ENCODE measurements around the gene ROPN1B. TPM values are rescaled to one million over a fixed set of nuclear protein-coding genes. Genes with fewer than 3 reads are reported as not detected.
"Not testable (repeated sequence)": the region's sequence is repeated elsewhere in the genome, so short reads cannot be mapped to it uniquely, and the experiment has no call there.

The ROPN1B gene
- total RNA-seq, 6 donors from 2014 or later, result 0.76 to 6.3 (median 2.0) TPM; not detected in 2

- DNase-seq, result peak in 1 of 2 donors; percentile 59
- ATAC-seq (ENCODE audit: low FRiP score in 2 of 2); H3K36me3 ChIP-seq; H3K4me3 ChIP-seq; H3K27me3 ChIP-seq; H3K4me1 ChIP-seq; H3K9me3 ChIP-seq; H3K27ac ChIP-seq: not testable (repeated sequence)
- peak in 5 of 6 experiments; percentile 51 to 71 (median 57) for TF ChIP-seq CTCF (IDR thresholded peaks at IDR 0.05)
- 28 to 39% methylated on average over 21 to 22 of the region's 22 CpGs for WGBS, 2 donors
Measured at GRCh38 chr3:125928771-125929545, 40.0 kb upstream of the ROPN1B start.

GRCh38 chr3:125929765-125930164 lies 39.2 kb upstream of the ROPN1B start:
- not testable (repeated sequence) for ATAC-seq (ENCODE audit: low FRiP score in 2 of 2); H3K36me3 ChIP-seq; H3K27me3 ChIP-seq; DNase-seq; H3K4me1 ChIP-seq; H3K4me3 ChIP-seq; H3K9me3 ChIP-seq; H3K27ac ChIP-seq
- WGBS, 2 donors, result 38 to 59% methylated on average over 5 of the region's 5 CpGs

- 72 to 84% methylated on average over 4 to 14 of the region's 14 CpGs for WGBS, 2 donors
- not testable (repeated sequence) for H3K36me3 ChIP-seq; H3K4me1 ChIP-seq; H3K9me3 ChIP-seq; H3K27me3 ChIP-seq; ATAC-seq (ENCODE audit: low FRiP score in 2 of 2); DNase-seq; H3K4me3 ChIP-seq; H3K27ac ChIP-seq
Measured at GRCh38 chr3:125931355-125931880, 37.6 kb upstream of the ROPN1B start.

GRCh38 chr3:125933397-125934173 lies 35.4 kb upstream of the ROPN1B start:
- WGBS, 2 donors, result 86 to 92% methylated on average over 2 to 12 of the region's 17 CpGs
- H3K27me3 ChIP-seq; H3K4me1 ChIP-seq; H3K36me3 ChIP-seq; ATAC-seq (ENCODE audit: low FRiP score in 2 of 2); H3K27ac ChIP-seq; H3K4me3 ChIP-seq; H3K9me3 ChIP-seq: not testable (repeated sequence)
- peak in 1 of 2 donors; percentile 63 for DNase-seq

- not testable (repeated sequence) for H3K27me3 ChIP-seq, DNase-seq, H3K4me3 ChIP-seq, H3K27ac ChIP-seq, H3K4me1 ChIP-seq, H3K9me3 ChIP-seq, H3K36me3 ChIP-seq
- WGBS, 2 donors, result 71 to 72% methylated on average over 10 of the region's 10 CpGs
- ATAC-seq (ENCODE audit: low FRiP score in 2 of 2), result peak in 1 of 2 donors; percentile 10
Measured at GRCh38 chr3:125935252-125935874, 33.6 kb upstream of the ROPN1B start.

- peak; percentile 51 to 87 for ATAC-seq (ENCODE audit: low FRiP score in 2 of 2)
- DNase-seq, H3K4me1 ChIP-seq, H3K4me3 ChIP-seq, H3K36me3 ChIP-seq, H3K27me3 ChIP-seq, H3K9me3 ChIP-seq, H3K27ac ChIP-seq: not testable (repeated sequence)
- peak in 4 of 6 experiments; percentile 26 to 55 (median 32) for TF ChIP-seq CTCF (IDR thresholded peaks at IDR 0.05)
- 86 to 88% methylated on average over 12 to 13 of the region's 13 CpGs for WGBS, 2 donors
Measured at GRCh38 chr3:125936210-125936815, 32.7 kb upstream of the ROPN1B start.

- not testable (repeated sequence) for ATAC-seq (ENCODE audit: low FRiP score in 2 of 2); H3K9me3 ChIP-seq; H3K27ac ChIP-seq; DNase-seq; H3K4me3 ChIP-seq; H3K36me3 ChIP-seq; H3K4me1 ChIP-seq; H3K27me3 ChIP-seq
- 65 to 81% methylated on average over 9 to 11 of the region's 13 CpGs for WGBS, 2 donors
Measured at GRCh38 chr3:125936891-125937290, 32.1 kb upstream of the ROPN1B start.

GRCh38 chr3:125947806-125948205 lies 21.2 kb upstream of the ROPN1B start:
- not testable (repeated sequence) for H3K36me3 ChIP-seq; H3K27ac ChIP-seq; DNase-seq; ATAC-seq (ENCODE audit: low FRiP score in 2 of 2); H3K27me3 ChIP-seq; H3K4me1 ChIP-seq; H3K4me3 ChIP-seq; H3K9me3 ChIP-seq
- 90 to 92% methylated on average over 2 of the region's 2 CpGs for WGBS, 2 donors

- ATAC-seq (ENCODE audit: low FRiP score in 2 of 2); DNase-seq; H3K4me3 ChIP-seq; H3K9me3 ChIP-seq; H3K4me1 ChIP-seq; H3K36me3 ChIP-seq; H3K27me3 ChIP-seq; H3K27ac ChIP-seq: not testable (repeated sequence)
- WGBS, 2 donors, result 27 to 44% methylated on average over 3 of the region's 3 CpGs
Measured at GRCh38 chr3:125948901-125949300, 20.1 kb upstream of the ROPN1B start.

- H3K9me3 ChIP-seq; H3K27me3 ChIP-seq; H3K36me3 ChIP-seq; ATAC-seq (ENCODE audit: low FRiP score in 2 of 2); H3K4me1 ChIP-seq; H3K27ac ChIP-seq; DNase-seq; H3K4me3 ChIP-seq: not testable (repeated sequence)
- WGBS, 2 donors, result 85 to 86% methylated on average over 3 of the region's 3 CpGs
Measured at GRCh38 chr3:125951176-125951575, 17.8 kb upstream of the ROPN1B start.
